ENCODE measurements around the gene SEMA6D.

Gene SEMA6D, protein sequence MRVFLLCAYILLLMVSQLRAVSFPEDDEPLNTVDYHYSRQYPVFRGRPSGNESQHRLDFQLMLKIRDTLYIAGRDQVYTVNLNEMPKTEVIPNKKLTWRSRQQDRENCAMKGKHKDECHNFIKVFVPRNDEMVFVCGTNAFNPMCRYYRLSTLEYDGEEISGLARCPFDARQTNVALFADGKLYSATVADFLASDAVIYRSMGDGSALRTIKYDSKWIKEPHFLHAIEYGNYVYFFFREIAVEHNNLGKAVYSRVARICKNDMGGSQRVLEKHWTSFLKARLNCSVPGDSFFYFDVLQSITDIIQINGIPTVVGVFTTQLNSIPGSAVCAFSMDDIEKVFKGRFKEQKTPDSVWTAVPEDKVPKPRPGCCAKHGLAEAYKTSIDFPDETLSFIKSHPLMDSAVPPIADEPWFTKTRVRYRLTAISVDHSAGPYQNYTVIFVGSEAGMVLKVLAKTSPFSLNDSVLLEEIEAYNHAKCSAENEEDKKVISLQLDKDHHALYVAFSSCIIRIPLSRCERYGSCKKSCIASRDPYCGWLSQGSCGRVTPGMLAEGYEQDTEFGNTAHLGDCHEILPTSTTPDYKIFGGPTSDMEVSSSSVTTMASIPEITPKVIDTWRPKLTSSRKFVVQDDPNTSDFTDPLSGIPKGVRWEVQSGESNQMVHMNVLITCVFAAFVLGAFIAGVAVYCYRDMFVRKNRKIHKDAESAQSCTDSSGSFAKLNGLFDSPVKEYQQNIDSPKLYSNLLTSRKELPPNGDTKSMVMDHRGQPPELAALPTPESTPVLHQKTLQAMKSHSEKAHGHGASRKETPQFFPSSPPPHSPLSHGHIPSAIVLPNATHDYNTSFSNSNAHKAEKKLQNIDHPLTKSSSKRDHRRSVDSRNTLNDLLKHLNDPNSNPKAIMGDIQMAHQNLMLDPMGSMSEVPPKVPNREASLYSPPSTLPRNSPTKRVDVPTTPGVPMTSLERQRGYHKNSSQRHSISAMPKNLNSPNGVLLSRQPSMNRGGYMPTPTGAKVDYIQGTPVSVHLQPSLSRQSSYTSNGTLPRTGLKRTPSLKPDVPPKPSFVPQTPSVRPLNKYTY

DNA sequence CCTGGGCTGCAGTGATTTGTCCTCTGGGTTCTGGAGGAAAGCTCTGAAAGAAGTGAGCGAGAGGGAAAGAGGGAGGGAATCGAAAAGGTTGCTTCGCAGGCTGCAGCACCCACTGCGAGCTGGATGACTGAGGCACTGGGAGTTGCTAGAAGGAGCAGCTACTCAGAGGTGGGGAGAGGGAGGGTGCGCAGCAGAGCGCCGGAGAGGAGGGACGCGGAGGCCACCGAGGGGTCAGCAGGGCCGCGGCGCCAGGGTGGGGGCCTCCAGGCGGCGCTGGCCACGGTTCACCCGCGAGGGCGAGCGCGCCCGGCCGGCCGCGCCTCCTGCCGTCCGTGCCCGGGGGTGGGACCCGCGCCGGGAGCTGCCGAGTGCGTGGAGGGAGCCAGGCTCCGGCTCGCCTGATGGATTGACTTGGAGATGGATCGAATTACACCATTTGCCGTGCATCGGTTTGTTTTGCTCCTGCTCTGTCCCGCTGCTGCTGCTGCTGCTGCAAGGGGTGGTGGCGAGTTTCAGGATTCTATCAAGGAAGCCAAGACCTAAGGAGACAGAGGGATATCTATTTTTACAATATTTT is at the start of gene SEMA6D:
TSS of gene SEMA6D (plus strand) at position 470 of the 577 bp plus-strand sequence. CDS start 42,294 bp downstream, outside the sequence.
- no peak for DNase-seq

DNA sequence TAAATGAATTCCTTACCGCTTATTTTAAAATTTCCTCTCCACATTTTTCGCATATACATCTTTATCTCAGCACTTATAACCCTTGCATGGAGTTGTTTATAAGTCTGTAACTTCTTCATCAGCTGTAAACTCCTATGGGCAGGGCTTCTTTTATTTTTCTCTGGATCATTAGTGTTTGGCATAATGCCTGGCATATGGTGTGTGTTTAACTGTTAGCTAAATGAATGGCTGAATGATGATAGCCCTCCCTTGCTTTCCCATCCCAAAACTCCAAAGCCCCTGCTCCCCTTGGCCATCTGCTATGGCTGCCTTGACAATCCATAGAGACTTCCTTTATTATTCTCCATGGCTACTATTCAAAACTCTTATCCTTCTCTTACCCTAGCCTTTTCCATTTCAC is 48.1 kb upstream of the SEMA6D start:
- DNase-seq, result no peak

DNA sequence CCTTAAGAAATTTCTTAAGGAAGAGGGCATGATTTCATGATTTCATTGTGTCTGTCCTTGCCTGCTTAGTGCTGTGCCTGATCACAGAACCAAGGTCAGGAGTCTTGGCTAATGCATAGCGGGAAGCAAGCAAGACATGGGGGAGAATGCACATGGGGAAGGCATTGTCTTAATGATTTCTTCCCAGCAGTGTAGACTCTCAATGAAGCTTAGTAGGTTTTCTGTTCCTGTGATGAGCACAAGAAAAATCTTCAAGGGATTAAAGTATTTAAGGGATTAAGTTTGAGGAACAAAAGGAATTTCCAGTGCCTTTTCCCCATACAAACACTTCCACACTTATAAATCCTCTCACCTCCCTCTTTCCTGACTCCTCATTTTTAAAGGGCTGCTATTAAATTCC is 46.9 kb upstream of the SEMA6D start:
- DNase-seq, result no peak

DNA sequence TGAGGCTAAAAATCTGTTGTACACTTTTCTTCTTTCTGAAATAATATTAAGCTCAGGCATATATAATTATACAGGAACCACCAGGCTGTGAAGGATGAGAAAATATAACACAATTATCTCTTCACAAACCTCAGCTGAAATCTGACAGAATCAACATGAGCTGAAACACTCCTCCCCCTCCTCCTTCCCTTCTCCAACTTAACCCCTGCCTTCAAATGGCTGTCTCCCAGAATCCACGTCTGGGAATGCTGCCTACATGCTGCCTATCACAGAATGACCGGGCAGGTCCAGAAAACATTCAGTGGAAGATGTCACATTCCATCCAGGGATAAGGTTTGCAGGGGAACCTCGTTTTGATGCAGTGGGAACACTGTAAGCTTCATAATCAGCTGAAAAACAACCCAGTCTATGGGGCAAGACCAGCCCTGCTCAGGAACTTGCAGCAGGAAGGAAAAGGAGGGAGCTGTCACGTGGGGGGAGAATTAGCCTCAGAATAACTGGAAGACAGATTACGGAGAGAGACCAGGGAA is 44.0 kb upstream of the SEMA6D start:
- no peak for DNase-seq

DNA sequence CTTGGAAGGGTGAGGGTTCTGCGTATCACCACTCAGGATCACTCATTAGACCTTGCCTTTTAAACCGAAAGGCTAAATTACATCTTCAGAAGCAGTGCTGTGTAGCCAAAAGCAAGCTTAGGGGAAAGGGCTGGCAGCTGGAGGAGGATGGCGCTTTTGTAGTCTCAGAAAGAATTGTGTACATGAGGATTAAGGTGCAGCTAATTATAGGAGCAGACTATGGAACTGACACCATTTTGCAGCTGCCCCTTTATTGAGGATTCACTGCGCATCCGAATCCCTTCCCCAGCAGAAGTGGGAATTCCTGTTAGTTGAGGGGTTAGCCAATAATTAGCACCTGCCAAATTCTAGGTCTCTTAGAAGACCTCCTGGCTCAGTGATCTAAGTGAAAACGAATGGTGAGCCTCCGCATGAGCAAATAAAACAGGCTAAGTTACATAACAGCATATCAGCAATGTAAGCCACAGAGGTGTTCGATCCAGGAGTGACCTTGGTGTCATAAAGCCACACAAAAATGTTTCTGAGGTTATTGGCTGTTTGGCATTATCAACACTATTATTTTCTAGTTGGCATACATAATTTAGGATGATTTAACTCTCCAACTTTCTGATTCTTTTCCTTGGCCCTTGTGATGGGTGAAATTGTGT is 42.6 kb upstream of the SEMA6D start:
- DNase-seq, result no peak

DNA sequence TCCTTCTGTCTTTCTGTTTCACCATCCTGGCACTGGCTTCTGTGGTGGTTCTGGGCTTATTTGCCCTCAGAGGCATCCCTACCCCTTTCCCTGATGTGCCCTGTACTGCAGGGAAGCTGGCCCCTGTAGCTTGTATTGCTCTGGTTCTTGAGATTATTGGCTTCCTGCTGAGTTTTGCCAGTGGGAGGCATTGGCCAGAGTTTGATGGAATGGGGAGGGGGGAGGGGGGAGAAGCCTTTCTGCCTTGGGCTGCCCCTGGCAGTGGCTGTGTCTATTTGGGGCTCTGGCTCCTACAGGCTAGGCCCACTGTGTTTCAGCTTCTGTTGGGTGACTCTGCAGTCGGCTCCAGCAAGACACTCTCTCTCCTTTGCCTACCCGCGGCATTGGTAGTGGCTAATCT is 41.6 kb upstream of the SEMA6D start:
- DNase-seq, result no peak

DNA sequence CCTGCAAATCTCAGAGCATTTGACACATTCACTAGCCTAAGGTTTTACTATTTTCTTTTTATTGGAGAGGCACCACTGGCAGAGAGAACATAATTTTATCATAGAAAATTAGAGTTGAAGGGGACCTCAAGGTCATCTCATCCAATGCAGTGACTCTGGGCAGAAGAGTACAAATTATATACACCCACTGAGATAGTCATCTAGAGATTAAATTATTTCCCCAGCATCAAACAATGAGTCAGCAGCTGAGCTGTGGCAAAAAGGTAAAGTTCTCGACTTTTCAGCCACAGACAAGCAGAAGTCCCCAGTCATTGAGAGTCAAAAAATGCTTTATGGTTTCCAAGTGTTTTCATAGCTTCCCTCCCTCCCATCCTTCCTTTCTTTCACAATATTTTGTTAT is 39.3 kb upstream of the SEMA6D start:
- no peak for DNase-seq

DNA sequence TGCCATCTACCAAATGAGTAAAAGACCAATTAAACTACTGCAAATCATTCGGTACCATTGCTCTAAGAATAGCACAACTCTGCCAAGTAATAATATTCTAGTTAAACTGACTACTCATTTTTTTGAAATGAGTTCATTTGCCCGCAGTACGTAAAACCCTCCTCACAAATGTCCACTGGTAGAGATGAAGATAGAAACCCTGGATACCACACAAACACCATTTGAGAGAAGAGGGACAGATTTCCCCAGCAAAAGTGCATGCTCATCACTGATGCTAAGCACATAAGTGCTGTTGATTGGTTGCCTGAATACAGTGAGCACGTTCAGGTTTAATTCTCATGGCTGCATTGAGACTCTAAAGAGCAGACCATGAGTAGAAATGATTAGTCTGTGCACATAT is 34.6 kb upstream of the SEMA6D start:
- no peak for DNase-seq

DNA sequence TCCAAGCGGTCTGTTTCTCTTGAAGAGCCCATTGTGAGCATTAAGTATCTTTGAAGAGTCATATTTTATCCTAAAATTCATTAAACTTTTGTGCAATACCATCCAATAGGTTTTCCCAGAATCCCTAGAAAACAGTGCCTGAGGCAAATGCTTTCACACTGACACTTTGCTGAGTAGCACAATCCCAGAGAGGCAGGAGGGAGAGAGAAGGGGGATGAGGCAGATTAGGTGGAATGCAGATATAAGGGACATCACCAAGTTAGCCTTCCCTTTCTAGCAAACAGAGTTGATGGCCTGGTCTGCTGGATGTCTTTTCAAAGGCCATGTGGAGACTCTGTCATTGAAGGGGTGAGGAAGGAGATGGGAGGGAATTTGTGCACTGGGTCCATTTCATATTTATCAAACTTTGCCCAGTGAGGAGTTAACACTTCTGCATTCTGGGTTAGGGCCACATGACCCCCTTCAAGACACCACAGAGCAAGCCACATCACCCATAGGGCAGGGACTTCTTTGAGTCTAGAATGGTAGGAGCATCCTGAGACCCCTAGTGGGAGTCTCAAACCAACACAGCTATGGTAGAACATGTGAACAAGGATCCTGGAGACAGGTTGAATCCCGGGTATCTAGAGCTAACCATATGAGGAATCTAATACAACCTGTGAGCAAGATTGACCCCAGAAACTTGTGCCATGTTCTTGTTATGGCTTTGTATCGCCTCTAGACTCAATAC is 32.0 kb upstream of the SEMA6D start:
- DNase-seq, result no peak

DNA sequence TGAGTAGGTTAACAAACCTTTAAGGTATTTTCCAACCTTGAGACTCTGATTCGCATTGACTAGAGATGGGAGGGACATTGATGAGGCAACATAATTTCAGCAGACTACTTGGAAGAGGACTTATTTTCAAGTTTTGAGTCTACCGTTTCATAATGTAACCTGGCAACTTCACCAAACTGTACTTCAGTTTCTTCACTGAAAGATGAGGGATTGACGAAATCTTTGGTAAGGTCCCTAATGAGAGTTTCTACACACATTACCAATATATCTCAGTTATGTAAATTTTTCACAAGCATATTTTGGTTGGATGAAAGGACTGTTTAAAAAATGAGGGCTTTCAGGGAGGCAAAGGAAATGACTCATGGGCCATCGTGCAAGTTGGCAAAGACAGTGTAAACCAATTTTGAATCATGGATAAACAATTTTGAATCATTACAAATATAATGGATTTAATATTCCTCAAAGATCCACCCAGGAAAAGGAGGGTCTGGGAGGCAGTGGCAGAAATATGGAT is 28.7 kb upstream of the SEMA6D start:
- no peak for DNase-seq

DNA sequence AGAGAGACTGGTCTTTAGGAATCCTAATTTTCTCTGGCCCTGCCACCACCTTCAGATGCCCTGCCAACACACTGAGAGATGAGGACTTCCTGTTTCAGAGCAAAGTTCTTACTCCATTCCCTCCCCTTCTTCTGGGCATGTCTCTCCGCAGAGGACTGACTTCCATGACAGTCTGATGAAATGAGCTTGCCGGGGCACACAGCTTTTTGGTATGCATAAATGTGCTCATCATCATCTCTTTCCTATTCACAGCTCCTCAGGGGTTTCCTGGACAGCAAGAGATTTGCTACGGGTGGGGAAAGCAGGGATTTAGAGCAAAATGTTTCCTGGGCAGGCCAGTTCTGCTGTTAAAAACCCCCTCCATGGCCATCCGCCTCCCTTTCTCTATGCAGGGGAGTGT is 27.6 kb upstream of the SEMA6D start:
- DNase-seq, result no peak

DNA sequence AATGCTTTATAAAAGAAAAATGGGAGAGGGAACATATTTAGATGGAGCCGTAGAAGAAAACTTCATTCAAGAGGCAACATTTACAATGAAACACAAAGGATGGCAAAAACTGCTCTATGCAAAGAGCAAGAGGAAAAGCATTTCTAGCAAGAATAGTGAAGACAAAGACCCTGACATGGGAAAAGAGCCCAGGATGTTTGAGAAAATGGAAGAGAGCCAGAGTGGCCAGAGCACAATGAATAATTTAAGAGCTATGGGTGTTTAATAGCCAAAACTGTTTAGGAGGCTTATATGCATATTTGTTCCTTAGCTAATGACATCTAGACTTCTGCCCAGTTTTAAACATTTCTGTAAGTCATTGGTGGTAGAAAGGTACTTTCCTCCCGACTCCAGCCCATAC is 25.4 kb upstream of the SEMA6D start:
- DNase-seq, result no peak

DNA sequence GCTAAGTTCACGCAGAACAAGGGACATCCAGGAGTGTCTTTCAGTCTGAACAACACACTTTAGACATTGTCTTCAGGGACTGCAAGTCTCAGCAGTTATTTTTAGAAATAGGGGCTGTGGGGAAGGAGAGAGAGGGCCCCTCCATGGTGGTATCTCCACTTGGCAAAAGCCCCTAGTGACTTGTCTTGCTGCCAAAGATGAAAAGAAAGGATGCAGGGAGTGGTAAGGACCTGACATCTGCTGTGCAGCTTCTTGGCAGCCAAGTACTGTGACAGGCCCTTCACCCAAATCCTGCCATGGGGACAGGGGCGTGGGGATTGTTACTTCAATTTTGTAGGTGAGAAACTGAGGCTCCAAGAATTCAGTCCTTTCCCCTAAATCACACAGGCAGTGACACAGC is 21.0 kb upstream of the SEMA6D start:
- DNase-seq, result no peak

DNA sequence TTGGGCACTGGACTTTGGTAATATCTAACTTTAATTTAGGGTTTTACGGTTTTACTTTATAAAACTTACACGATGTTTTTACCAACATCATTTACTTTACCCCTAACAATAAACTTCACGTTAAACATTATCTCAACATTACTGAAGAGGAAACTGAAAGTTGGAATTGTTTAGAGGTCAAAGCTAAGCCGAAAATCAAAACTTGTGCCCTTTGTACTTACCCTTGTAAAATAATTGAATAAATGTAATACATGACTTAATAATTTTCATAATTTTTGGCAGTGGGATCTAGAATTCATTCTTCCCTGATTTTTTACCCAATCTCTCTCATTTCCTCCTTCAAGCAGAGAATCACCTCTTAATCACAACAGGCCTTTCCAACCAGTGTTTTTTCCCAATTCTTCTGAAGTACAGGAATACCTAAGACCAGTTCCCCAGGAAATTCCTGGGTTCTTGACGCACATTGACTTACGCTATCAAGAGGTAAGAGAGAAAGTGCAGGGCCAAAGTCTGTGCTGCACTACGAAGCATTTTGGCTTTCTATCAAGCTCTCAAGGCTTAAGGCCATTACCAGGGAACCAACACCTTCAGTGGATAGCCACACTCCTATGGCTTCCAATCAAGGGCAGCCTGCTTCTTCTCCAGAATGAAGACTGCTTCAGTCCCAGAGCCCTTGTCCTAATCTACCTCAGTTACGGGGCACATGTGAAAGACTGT is 11.9 kb upstream of the SEMA6D start:
- DNase-seq, result no peak

DNA sequence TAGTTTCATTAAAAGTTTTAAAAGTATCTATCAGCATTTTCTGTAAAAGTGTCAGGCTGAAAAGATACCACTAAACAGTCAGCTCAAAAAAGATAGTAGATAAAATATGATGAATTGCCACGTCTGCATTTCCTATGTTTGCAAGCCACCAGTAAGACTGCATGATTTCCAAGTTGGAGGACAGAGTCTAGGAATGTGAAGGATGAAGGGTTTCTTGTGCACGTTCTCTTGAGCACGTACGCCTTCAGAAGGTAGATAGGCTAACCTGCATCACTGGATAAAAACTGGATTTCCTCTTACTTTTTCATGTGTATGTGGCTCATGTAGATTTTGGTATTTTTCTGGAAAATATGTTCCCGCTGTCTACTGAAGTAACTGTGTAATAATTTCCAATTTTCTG is 9.9 kb upstream of the SEMA6D start:
- no peak for DNase-seq

DNA sequence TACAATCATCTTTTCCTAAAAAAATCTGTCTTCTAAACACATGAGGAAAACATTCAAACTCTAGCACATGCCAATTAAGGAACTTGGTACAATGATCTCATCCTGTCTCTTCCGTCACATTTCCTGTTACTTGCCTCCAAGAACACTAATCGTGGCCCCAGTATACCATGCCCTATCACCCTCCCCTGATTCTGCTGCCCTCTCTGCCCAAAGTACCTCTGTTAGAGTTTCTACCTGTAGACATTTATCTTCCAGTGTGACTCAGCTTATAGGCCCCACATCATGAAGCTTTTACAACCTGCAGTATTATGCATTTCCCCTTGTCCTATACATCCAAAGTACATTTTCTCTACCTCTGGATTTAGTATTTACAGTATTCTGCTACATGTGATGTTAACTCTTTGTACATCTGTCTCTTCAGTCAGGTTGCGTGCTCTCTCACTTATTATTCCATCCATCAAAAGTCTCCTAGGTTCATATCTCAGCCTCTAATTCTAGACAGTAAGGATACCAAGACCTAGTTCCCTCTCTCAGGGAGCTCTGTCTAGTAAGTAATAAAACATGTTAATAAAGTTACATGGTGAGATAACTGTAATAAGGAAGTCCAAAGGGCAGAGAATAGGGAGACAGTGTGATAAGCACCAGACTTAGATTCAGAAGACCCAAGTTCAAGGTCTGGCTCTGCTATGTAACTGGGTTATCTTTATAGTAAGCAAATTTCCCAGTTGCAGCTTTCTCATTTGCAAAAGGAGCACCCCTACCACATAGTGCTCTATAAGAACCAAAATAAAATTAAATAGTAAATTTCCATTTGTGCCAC is 8.9 kb upstream of the SEMA6D start:
- DNase-seq, result no peak

DNA sequence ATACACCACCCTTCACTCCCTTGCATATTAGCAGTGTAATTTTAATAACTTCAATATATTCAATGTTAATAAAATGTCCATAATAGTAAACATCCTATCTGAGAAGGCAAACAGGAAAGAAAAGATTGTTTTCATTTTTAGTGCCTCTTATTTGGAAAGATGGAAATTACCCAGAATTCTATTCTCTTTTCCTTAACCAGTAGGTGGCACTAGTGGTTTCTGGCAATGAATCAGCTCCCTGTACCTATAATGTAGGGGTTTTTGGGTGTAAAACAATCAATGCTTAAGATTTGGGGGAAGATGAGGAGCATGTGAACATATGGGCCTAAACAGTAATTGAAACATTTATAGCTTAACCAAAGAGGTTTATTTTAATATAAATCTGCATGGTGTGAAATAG is 5.7 kb upstream of the SEMA6D start:
- no peak for DNase-seq

DNA sequence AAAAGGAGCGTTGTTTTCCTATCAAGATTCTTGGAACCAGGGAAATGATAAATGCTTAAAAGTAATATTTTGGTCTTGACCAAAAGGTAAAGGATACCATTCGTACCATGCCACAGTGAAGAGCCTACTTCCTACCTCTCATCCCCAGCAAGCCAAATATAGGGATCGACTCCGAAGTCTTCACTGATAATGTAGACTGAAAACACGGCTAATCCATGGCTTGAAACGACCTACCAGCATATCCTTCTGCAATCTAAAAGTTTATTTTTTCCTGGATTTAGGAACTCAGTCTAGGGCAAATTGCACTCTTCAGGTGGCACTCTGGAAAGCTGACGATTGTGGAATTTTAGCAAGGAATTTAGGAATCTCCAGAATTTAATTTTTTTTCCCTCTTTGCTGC is 1.9 kb upstream of the SEMA6D start:
- DNase-seq, result no peak

DNA sequence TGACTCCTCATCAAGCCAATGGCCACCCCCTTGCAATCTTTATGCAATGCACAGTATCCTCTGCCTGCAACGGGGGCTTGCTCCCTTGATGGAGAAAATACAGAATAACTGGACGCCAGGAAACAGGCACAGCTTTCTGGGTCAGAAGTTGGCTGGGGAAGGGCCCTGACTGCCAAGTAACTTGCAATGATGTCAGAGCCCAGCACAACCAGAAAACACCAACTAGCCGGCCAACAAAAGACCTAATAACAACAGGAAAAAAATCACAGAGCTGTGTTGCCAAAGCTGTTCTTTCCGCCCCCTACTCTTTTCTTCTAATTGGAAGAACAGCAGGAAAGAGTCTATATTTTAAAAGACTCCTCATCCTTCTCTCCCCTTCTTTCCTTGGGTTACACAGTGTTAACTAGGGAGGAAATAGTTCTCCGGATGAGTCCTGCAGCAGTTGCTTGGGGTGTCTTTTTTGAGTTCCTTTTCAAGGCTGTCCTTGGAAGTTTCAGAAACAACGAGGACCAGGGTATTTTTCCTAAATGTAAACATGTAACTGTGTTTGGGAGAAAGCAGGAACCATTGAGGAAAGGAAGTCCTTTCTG is 1.4 kb upstream of the SEMA6D start:
- DNase-seq, result no peak

DNA sequence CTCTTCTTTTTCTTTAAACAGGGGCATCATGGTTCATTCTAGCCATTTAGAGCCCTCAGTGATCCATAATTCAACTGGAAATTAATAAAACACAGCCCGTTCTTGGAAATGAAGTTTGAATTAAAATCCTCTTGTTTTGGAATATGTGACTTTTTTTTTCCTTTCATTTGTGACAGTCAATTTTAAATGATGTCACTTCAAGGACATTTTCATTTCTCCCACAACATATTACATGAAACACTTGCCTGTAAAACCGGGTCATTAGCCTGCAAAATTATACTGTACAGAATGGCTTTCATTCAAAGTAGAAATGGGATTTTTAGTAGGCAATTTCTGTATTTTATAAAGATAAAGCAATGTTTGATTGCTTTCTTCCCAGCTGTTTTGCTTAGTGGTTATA is 789 bp upstream of the SEMA6D start:
- no peak for DNase-seq
